ENCODE results near the gene C16orf74. TPM values are rescaled to one million over a fixed set of nuclear protein-coding genes. Genes with fewer than 3 reads are reported as not detected.

The C16orf74 gene
- total RNA-seq, 1 experiment from 2014 or later: 44.3 TPM

- no peak for TF ChIP-seq EZH2 (IDR thresholded peaks at IDR 0.05; ENCODE audit: low read depth)
- no peak for TF ChIP-seq CTCF (conservative IDR thresholded peaks at IDR 0.05)
- no TSS peak for BruUV-seq (replicated peaks)
- H3K27ac ChIP-seq: no peak overlapping the region
- H3K79me2 ChIP-seq (ENCODE audit: low read depth): no peaks in the 10 kb centered on the region
- no peaks in the 10 kb centered on the region for H3K9me3 ChIP-seq (ENCODE audit: insufficient read depth, low read depth)
- CTCF ChIA-PET: no interaction called here
- no peak for DNase-seq
- no peaks in the 10 kb centered on the region for H3K27me3 ChIP-seq (ENCODE audit: insufficient read depth, low read depth)
- POLR2A ChIA-PET (ENCODE audit: unreplicated experiment): no interaction called here
- no peaks in the 10 kb centered on the region for H3K4me1 ChIP-seq (replicated peaks; ENCODE audit: insufficient read depth)
- no peaks in the 10 kb centered on the region for H3K9me2 ChIP-seq (ENCODE audit: insufficient read depth)
- no peaks in the 10 kb centered on the region for H3K36me3 ChIP-seq (ENCODE audit: low read depth)
- no peaks in the 10 kb centered on the region; the same call in none of the 2 replicates for H3F3A ChIP-seq (ENCODE audit: insufficient read depth, low read depth)
- H2AFZ ChIP-seq: no peak overlapping the region
- H3K4me2 ChIP-seq: no peak overlapping the region
- H3K4me3 ChIP-seq: no peak overlapping the region
- intact Hi-C loops (cut with micrococcal nuclease; ENCODE audit: unreplicated experiment): no loop called here
- peaks cover 3% of the 10 kb centered on the region; the same call in 1 of the 2 replicates for H4K20me1 ChIP-seq (ENCODE audit: insufficient read depth)
Observed at GRCh38 chr16:85695196-85696128, 55.4 kb downstream of the C16orf74 start.

GRCh38 chr16:85690469-85691064 lies 60.3 kb downstream of the C16orf74 start:
- no peak for TF ChIP-seq EZH2 (IDR thresholded peaks at IDR 0.05; ENCODE audit: low read depth)
- TF ChIP-seq CTCF (conservative IDR thresholded peaks at IDR 0.05): no peak
- CTCF ChIA-PET: interaction anchor here (0.6 to 0.7 kb wide), 2 partner anchors 25 to 194 kb away, joined by 10 to 13 read pairs; no protein-coding TSS in a partner anchor

GRCh38 chr16:85689950-85690320 lies 61.0 kb downstream of the C16orf74 start:
- POLR2A ChIA-PET (ENCODE audit: unreplicated experiment): no interaction called here
- no peak overlapping the region for H3K4me2 ChIP-seq

More at GRCh38 chr16:85690469-85691064, 60.3 kb downstream of the C16orf74 start:
- Histone ChIP-seq H3K79me2 (ENCODE audit: low read depth) (peaks cover 14% of the 10 kb centered on the region), H2AFZ (no peak overlapping the region), H3K27ac (no peak overlapping the region), H3K9me3 (ENCODE audit: insufficient read depth, low read depth) (no peaks in the 10 kb centered on the region), H3K4me1 (replicated peaks; ENCODE audit: insufficient read depth) (0 out of 2 replicates have a peak, but pooled peaks cover 5% of the 10 kb centered on the region), H4K20me1 (ENCODE audit: insufficient read depth) (no peaks in the 10 kb centered on the region), H3K9me2 (ENCODE audit: insufficient read depth) (no peaks in the 10 kb centered on the region), H3K4me3 (no peak overlapping the region), H3F3A (ENCODE audit: insufficient read depth, low read depth) (peaks cover 3% of the 10 kb centered on the region), H3K4me2 (no peak overlapping the region), H3K36me3 (ENCODE audit: low read depth) (no peaks in the 10 kb centered on the region), H3K27me3 (ENCODE audit: insufficient read depth, low read depth) (no peaks in the 10 kb centered on the region)
- no TSS peak for BruUV-seq (replicated peaks)
- POLR2A ChIA-PET (ENCODE audit: unreplicated experiment): no interaction called here
- intact Hi-C loops (cut with micrococcal nuclease; ENCODE audit: unreplicated experiment): no loop called here
- no peak for DNase-seq

More at GRCh38 chr16:85689950-85690320, 61.0 kb downstream of the C16orf74 start:
- no peaks in the 10 kb centered on the region for H3K27me3 ChIP-seq (ENCODE audit: insufficient read depth, low read depth)
- H4K20me1 ChIP-seq (ENCODE audit: insufficient read depth): no peaks in the 10 kb centered on the region
- no peaks in the 10 kb centered on the region for H3K9me2 ChIP-seq (ENCODE audit: insufficient read depth)
- H3K36me3 ChIP-seq (ENCODE audit: low read depth): no peaks in the 10 kb centered on the region
- no peak for TF ChIP-seq EZH2 (IDR thresholded peaks at IDR 0.05; ENCODE audit: low read depth)
- TF ChIP-seq CTCF (conservative IDR thresholded peaks at IDR 0.05): no peak
- H3K4me3 ChIP-seq: no peak overlapping the region
- intact Hi-C loops (cut with micrococcal nuclease; ENCODE audit: unreplicated experiment): no loop called here
- H3F3A ChIP-seq (ENCODE audit: insufficient read depth, low read depth): peaks cover 3% of the 10 kb centered on the region
- no peak for DNase-seq
- CTCF ChIA-PET: interaction anchor here (0.6 kb wide), 1 partner anchor 26 kb away, joined by 10 read pairs; no protein-coding TSS in a partner anchor
- no peak overlapping the region for H2AFZ ChIP-seq
- H3K27ac ChIP-seq: no peak overlapping the region
- peaks cover 14% of the 10 kb centered on the region for H3K79me2 ChIP-seq (ENCODE audit: low read depth)
- H3K9me3 ChIP-seq (ENCODE audit: insufficient read depth, low read depth): no peaks in the 10 kb centered on the region
- BruUV-seq (replicated peaks): no TSS peak
- H3K4me1 ChIP-seq (replicated peaks; ENCODE audit: insufficient read depth): 0 out of 2 replicates have a peak, but pooled peaks cover 5% of the 10 kb centered on the region
